Measurements from ENCODE around the gene ADNP. TPM values are rescaled to one million over a fixed set of nuclear protein-coding genes. Genes with fewer than 3 reads are reported as not detected.

ADNP gene
- total and polyA plus RNA-seq, 2 of the 13 experiments (the other 11 are each of a cell fraction or from before 2014, with no cell fraction given) = 21.0 to 21.5 TPM

- TF ChIP-seq RFX1 (IDR thresholded peaks at IDR 0.05) (peak; percentile 99), RBM39 (IDR thresholded peaks at IDR 0.05; ENCODE audit: low read depth, low read length, poor library complexity, severe bottlenecking) (no peak), FOXO1 (CRISPR knock-in tag; IDR thresholded peaks at IDR 0.05) (no peak; the same call in 1 of the 2 replicates), FOXP4 (CRISPR knock-in tag; IDR thresholded peaks at IDR 0.05) (peak; percentile 48; the same call in 1 of the 2 replicates), KLF16 (CRISPR knock-in tag; IDR thresholded peaks at IDR 0.05) (0 out of 4 replicates have a peak, but pooled peaks of 1 of the 2 experiments have one; percentile 28), HNRNPH1 (optimal IDR thresholded peaks at IDR 0.05; ENCODE audit: low read depth, low read length) (no peak), FOXK2 (IDR thresholded peaks at IDR 0.05) (peak; percentile 99), ZNF329 (CRISPR knock-in tag; IDR thresholded peaks at IDR 0.05; ENCODE audit: low read depth) (no peak), FOSL1 (CRISPR knock-in tag; IDR thresholded peaks at IDR 0.05; ENCODE audit: borderline replicate concordance) (0 out of 2 replicates have a peak, but pooled peaks have one; percentile 29), RFXAP (CRISPR knock-in tag; IDR thresholded peaks at IDR 0.05; ENCODE audit: borderline replicate concordance) (peak; percentile 71; the same call in 1 of the 2 replicates), ZNF710 (CRISPR knock-in tag; IDR thresholded peaks at IDR 0.05; ENCODE audit: borderline replicate concordance) (peak; percentile 91), RBM22 (optimal IDR thresholded peaks at IDR 0.05; ENCODE audit: low read length) (peak; percentile 100), ZBTB26 (CRISPR knock-in tag; IDR thresholded peaks at IDR 0.05; ENCODE audit: borderline replicate concordance) (no peak), IKZF4 (CRISPR knock-in tag; IDR thresholded peaks at IDR 0.05; ENCODE audit: borderline replicate concordance, low read depth, not compliant biosample characterization) (peak; percentile 62), HOXA3 (CRISPR knock-in tag; IDR thresholded peaks at IDR 0.05) (peak; percentile 92), RXRB (CRISPR knock-in tag; IDR thresholded peaks at IDR 0.05; ENCODE audit: borderline replicate concordance) (peak; percentile 13; the same call in 1 of the 2 replicates), ZNF275 (CRISPR knock-in tag; IDR thresholded peaks at IDR 0.05; ENCODE audit: borderline replicate concordance) (peak; percentile 87), ZNF792 (CRISPR knock-in tag; IDR thresholded peaks at IDR 0.05) (no peak), KLF6 (CRISPR knock-in tag; IDR thresholded peaks at IDR 0.05) (0 out of 2 replicates have a peak, but pooled peaks have one; percentile 17), ZSCAN5A (CRISPR knock-in tag; IDR thresholded peaks at IDR 0.05; ENCODE audit: borderline replicate concordance) (no peak), FOSL2 (CRISPR knock-in tag; IDR thresholded peaks at IDR 0.05) (no peak)
Measured at GRCh38 chr20:50958615-50959542, 27.6 kb upstream of the ADNP start, which contains the start of gene MOCS3 (continued).

Measured in HepG2 (cell line).